Measurements from ENCODE around the gene YY1AP1.
A peak's percentile ranks its signal among the peaks of the same experiment; 100 is the strongest.
"Not testable (repeated sequence)": the region's sequence is repeated elsewhere in the genome, so short reads cannot be mapped to it uniquely, and the experiment has no call there.

The YY1AP1 gene

GRCh38 chr1:155645034-155645598 is 43.5 kb downstream of the YY1AP1 start:
- no peak for DNase-seq

DNA sequence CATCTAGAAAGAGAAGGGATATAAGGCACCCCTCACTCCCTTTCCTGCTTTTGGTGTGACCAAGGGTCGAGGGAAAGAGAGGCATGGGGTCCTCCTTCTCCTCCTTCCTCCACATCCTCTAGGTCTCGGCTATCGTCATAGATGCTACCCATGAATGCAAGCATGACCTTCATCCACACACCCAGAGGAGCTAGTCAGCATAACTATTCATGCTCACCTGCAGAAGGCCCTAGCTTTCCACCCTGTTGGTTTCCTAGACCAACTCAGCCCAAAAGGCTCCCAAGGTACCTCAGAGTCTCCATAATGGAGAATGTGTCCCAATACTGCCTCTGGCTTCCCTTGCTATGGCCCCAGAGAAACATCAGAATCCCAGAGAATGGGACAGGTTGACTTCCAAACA is 45.3 kb downstream of the YY1AP1 start:
- no peak for DNase-seq

GRCh38 chr1:155642559-155643180 is 45.9 kb downstream of the YY1AP1 start:
- DNase-seq: not testable (repeated sequence)

DNA sequence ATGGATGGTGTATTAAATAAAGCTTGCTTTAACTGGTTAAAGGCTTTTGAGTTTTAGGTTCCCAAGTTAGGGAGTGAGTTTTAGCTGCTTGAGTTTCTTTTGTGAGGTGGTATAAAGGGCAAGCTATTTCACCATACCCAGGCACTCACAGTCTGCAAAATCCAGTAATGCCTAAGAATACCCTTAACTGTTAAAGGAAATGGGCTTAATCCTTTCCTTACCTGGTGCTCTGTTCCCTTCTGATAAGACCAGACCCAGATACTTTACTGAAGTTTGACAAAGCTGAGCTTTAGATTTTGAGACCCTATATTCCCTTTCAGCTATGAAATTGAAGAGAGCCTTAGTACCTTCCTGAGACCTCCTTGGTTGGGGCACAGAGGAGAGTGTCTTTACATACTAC is 48.2 kb downstream of the YY1AP1 start:
- DNase-seq: no peak

- no peak for DNase-seq
Observed at GRCh38 chr1:155636397-155637153, 52.0 kb downstream of the YY1AP1 start.

GRCh38 chr1:155626428-155626827 is 62.1 kb downstream of the YY1AP1 start:
- DNase-seq: not testable (repeated sequence)

DNA sequence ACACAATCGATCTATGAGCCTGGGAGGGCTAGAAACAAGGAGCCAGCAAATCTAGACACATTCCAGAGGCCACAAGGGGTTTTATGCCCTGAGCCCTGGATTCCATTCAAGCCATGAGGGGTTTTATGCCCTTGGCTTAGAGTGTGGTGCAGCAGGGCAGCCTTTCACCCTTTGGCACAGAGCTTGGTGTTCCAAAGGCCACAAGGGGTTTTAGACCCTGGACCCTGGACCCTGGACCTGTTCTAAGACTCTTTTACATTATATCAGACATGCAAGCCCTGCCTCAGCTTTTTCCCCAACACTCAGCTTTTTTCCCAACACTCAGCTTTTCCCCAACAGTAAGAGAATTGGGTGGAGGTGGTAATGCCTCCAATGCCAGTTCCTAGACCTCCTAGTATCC is 65.2 kb downstream of the YY1AP1 start:
- no peak for DNase-seq

GRCh38 chr1:155622191-155622590 is 66.4 kb downstream of the YY1AP1 start:
- no peak for DNase-seq

GRCh38 chr1:155613226-155613625 is 75.3 kb downstream of the YY1AP1 start:
- DNase-seq: not testable (repeated sequence)

DNA sequence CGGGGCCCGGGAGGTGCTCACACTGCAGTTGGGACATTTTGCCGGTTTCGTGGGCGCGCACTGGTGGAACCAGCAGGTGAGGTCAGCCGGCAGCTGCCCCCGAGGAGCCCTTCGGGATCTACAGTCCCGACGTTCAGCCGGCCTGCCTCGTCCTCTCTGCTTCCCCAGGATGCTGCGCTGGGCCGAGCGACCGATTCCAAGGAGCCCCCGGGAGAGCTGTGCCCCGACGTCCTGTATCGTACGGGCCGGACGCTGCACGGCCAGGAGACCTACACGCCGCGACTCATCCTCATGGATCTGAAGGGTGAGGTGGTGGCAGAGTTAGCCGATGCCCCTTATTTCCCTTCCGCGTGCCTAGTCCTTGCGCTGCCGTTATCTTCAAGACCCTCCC is 78.3 kb downstream of the YY1AP1 start:
- not testable (repeated sequence) for DNase-seq

GRCh38 chr1:155609515-155610256 is 78.9 kb downstream of the YY1AP1 start, which contains the start of gene MSTO1:
MSTO1 (plus strand) TSS chr1:155610218; CDS start chr1:155610249, 31 bp downstream.
- peak; percentile 95 for DNase-seq
